C4-2B (cell line): ENCODE measurements around the gene C10orf95.

Experiments
- CTCF ChIP-seq: fragments of 450-650 bp; conservative IDR thresholded peaks from 2 replicates; pipeline ENCODE4 v1.5.1; 2017; ENCODE audit warnings: mild to moderate bottlenecking
- ZFX ChIP-seq: fragments of 450-650 bp; IDR thresholded peaks from 2 replicates; pipeline ENCODE4 v1.6.1; 2017

- no peak for TF ChIP-seq CTCF
- no peak for TF ChIP-seq ZFX
These were observed 13.0 kb downstream of the C10orf95 start for GRCh38 chr10:102438374-102438773.
